GM23338 (cell line): Measurements from ENCODE around the gene F3. TPM values are rescaled to one million over a fixed set of nuclear protein-coding genes. Genes with fewer than 3 reads are reported as not detected.

Experiments
- ATAC-seq: fragments of 200-7000 bp; cut with Tn5 transposase; 3 replicates; pipeline ENCODE4 v1.9.1; 2020
- DNase-seq: peaks from one replicate; pipeline ENCODE4 v3.0.0-alpha.2; 2015; ENCODE audit warnings: low spot score
- H2AFZ ChIP-seq: fragments of 200-600 bp; sonication (generic); 2 replicates; pipeline ENCODE4 v1.8.0; 2016; ENCODE audit warnings: antibody characterized with exemption, mild to moderate bottlenecking, moderate library complexity
- H3F3A ChIP-seq: fragments of 200-600 bp; sonication (generic); replicated peaks from 2 replicates; pipeline ENCODE4 v1.8.0; 2017; ENCODE audit warnings: antibody characterized with exemption, mixed run types, low read depth
- H3K27ac ChIP-seq: fragments of 200-600 bp; sonication (generic); 2 replicates; pipeline ENCODE4 v1.6.1; 2016; ENCODE audit warnings: low read depth
- H3K27me3 ChIP-seq: fragments of 200-600 bp; sonication (generic); 2 replicates; pipeline ENCODE4 v1.8.0; 2016; ENCODE audit warnings: mild to moderate bottlenecking, mixed run types, moderate library complexity; ENCODE audit not compliant: insufficient read depth
- H3K36me3 ChIP-seq: fragments of 200-600 bp; sonication (generic); 2 replicates; pipeline ENCODE4 v1.8.0; 2016; ENCODE audit warnings: mild to moderate bottlenecking; ENCODE audit not compliant: insufficient read depth
- H3K4me1 ChIP-seq: fragments of 200-600 bp; sonication (generic); 2 replicates; pipeline ENCODE4 v1.8.0; 2016; ENCODE audit warnings: mild to moderate bottlenecking, moderate library complexity; ENCODE audit not compliant: insufficient read depth
- H3K4me2 ChIP-seq: fragments of 200-600 bp; sonication (generic); 2 replicates; pipeline ENCODE4 v1.7.1; 2017; ENCODE audit warnings: mixed run types
- H3K4me3 ChIP-seq: fragments of 200-600 bp; sonication (generic); 2 replicates; pipeline ENCODE4 v1.6.1; 2016; ENCODE audit warnings: mixed run types
- H3K79me2 ChIP-seq: fragments of 200-600 bp; sonication (generic); replicated peaks from 2 replicates; pipeline ENCODE4 v1.8.0; 2017; ENCODE audit warnings: mild to moderate bottlenecking; ENCODE audit not compliant: insufficient read depth
- H3K9me2 ChIP-seq: fragments of 200-600 bp; sonication (generic); 2 replicates; pipeline ENCODE4 v1.8.0; 2017; ENCODE audit not compliant: insufficient read depth
- H4K20me1 ChIP-seq: fragments of 200-600 bp; sonication (generic); replicated peaks from 2 replicates; pipeline ENCODE4 v1.8.0; 2017; ENCODE audit warnings: mild to moderate bottlenecking; ENCODE audit not compliant: insufficient read depth
- H3K27ac Mint-ChIP-seq: 2 replicates; pipeline ENCODE4 v1.8.0; 2020; ENCODE audit warnings: inconsistent platforms, mild to moderate bottlenecking, moderate library complexity, mixed read lengths
- H3K27me3 Mint-ChIP-seq: 3 replicates; pipeline ENCODE4 v1.8.0; 2022; ENCODE audit warnings: low read depth, mild to moderate bottlenecking, moderate library complexity, mixed read lengths, inconsistent platforms; ENCODE audit not compliant: insufficient read depth, poor library complexity
- H3K36me3 Mint-ChIP-seq: 3 replicates; pipeline ENCODE4 v1.8.0; 2021; ENCODE audit warnings: low read depth, mild to moderate bottlenecking, inconsistent platforms, moderate library complexity, mixed read lengths
- H3K4me1 Mint-ChIP-seq: 3 replicates; pipeline ENCODE4 v1.8.0; 2020; ENCODE audit warnings: mild to moderate bottlenecking, inconsistent platforms, mixed read lengths
- H3K4me3 Mint-ChIP-seq: 3 replicates; pipeline ENCODE4 v1.8.0; 2021; ENCODE audit warnings: moderate library complexity, mild to moderate bottlenecking, inconsistent platforms, mixed read lengths
- H3K9me3 Mint-ChIP-seq: 3 replicates; pipeline ENCODE4 v1.8.0; 2020; ENCODE audit warnings: moderate library complexity, mild to moderate bottlenecking, inconsistent platforms, mixed read lengths
- CTCF ChIP-seq, 2 experiments: fragments of 200-600 bp in 1 of 2; sonication (generic) in 1 of 2; conservative IDR thresholded peaks; 2 replicates each; pipeline versions ENCODE4 v1.5.1 to v1.6.1; 2016 to 2017; ENCODE audit warnings: antibody characterized with exemption in 2 of 2, low read depth in 2 of 2, mild to moderate bottlenecking in 2 of 2, moderate library complexity in 1 of 2
- ETS1 ChIP-seq: IDR thresholded peaks from 2 replicates; pipeline ENCODE4 v1.6.1; 2016; ENCODE audit warnings: antibody characterized with exemption
- EZH2 ChIP-seq: fragments of 200-600 bp; sonication (generic); IDR thresholded peaks from one replicate; pipeline ENCODE4 v1.8.0; 2017; ENCODE audit warnings: antibody characterized with exemption, mild to moderate bottlenecking, low read depth; ENCODE audit not compliant: unreplicated experiment
- EZH2phosphoT487 ChIP-seq: fragments of 200-600 bp; sonication (generic); IDR thresholded peaks from one replicate; pipeline ENCODE4 v1.8.1; 2018; ENCODE audit warnings: antibody characterized with exemption; ENCODE audit not compliant: unreplicated experiment
- NANOG ChIP-seq: IDR thresholded peaks from 2 replicates; pipeline ENCODE4 v1.6.1; 2016; ENCODE audit warnings: antibody characterized with exemption, borderline replicate concordance
- POLR2AphosphoS5 ChIP-seq: IDR thresholded peaks from 2 replicates; pipeline ENCODE4 v1.6.1; 2016; ENCODE audit warnings: antibody characterized with exemption, low read depth
- REST ChIP-seq: IDR thresholded peaks from one replicate; pipeline ENCODE4 v1.6.1; 2018; ENCODE audit warnings: antibody characterized with exemption; ENCODE audit not compliant: unreplicated experiment
- ZNF114 ChIP-seq: fragments of 250-450 bp; sonication (Bioruptor Pico); IDR thresholded peaks from 2 replicates; pipeline ENCODE4 v1.5.0; 2020; ENCODE audit warnings: mild to moderate bottlenecking, moderate library complexity
- ZNF331 ChIP-seq: fragments of 250-450 bp; sonication (Bioruptor Pico); IDR thresholded peaks from 2 replicates; pipeline ENCODE4 v1.5.0; 2020; ENCODE audit warnings: low read depth, mild to moderate bottlenecking, moderate library complexity
- ZNF462 ChIP-seq: fragments of 250-450 bp; sonication (Bioruptor Pico); IDR thresholded peaks from 2 replicates; pipeline ENCODE4 v1.5.0; 2020; ENCODE audit warnings: mild to moderate bottlenecking, moderate library complexity
- polyA plus RNA-seq: library from polyadenylated mRNA; unstranded; fragments of >200 nt; fragmentation: Nextera tagmentation; extraction: Ambion mirVana; gene quantifications from 2 replicates; pipeline ENCODE4 v1.2.1, GENCODE V29; 2016
- total RNA-seq: library from RNA; depleted of rRNA; stranded (reverse); fragments of >200 nt; shearing (Covaris generic); gene quantifications from 2 replicates; pipeline ENCODE4 v1.2.3, GENCODE V29; 2014

Gene F3
- total and polyA plus RNA-seq, 2 experiments from 2014 or later = 6.9 to 9.7 TPM

- Mint-ChIP-seq H3K9me3 (no peaks in the 10 kb centered on the region), H3K27me3 (peaks cover 10% of the 10 kb centered on the region), H3K27ac (no peak overlapping the region), H3K4me3 (no peak overlapping the region), H3K36me3 (peaks cover 34% of the 10 kb centered on the region), H3K4me1 (peaks cover 23% of the 10 kb centered on the region)
- peaks cover 17% of the 10 kb centered on the region; the same call in 1 of the 2 replicates for H3K36me3 ChIP-seq
- no peaks in the 10 kb centered on the region; the same call in 1 of the 2 replicates for H4K20me1 ChIP-seq
- H3F3A ChIP-seq = no peaks in the 10 kb centered on the region
- no peak overlapping the region for H2AFZ ChIP-seq
- DNase-seq = no peak
- H3K27ac ChIP-seq = no peak overlapping the region
- ATAC-seq = no peak
- H3K4me1 ChIP-seq = peaks cover 28% of the 10 kb centered on the region
- peaks cover 12% of the 10 kb centered on the region for H3K27me3 ChIP-seq
- no peak overlapping the region for H3K4me2 ChIP-seq
- peaks cover 37% of the 10 kb centered on the region for H3K79me2 ChIP-seq
- TF ChIP-seq ZNF114 (CRISPR knock-in tag) (no peak), ZNF462 (CRISPR knock-in tag) (no peak), REST (no peak), CTCF (conservative IDR thresholded peaks at IDR 0.05; ENCODE audit: low read depth in 2 of 2) (no peak), ZNF331 (CRISPR knock-in tag) (no peak), EZH2phosphoT487 (no peak), POLR2AphosphoS5 (no peak), NANOG (no peak), EZH2 (no peak), ETS1 (no peak)
- H3K9me2 ChIP-seq = no peaks in the 10 kb centered on the region
- no peak overlapping the region for H3K4me3 ChIP-seq
These were observed 5.7 kb downstream of the F3 start for GRCh38 chr1:94535879-94536278.
